ENCODE results near the gene ERAP2.

The ERAP2 gene

GRCh38 chr5:96967400-96967799 is 91.1 kb downstream of the ERAP2 start:
- in situ Hi-C loops (cut with HindIII; ENCODE audit: low pct_ligation_motif_present, low sequenced_read_pairs), result no loop called here
- TF ChIP-seq, protein P1, sequence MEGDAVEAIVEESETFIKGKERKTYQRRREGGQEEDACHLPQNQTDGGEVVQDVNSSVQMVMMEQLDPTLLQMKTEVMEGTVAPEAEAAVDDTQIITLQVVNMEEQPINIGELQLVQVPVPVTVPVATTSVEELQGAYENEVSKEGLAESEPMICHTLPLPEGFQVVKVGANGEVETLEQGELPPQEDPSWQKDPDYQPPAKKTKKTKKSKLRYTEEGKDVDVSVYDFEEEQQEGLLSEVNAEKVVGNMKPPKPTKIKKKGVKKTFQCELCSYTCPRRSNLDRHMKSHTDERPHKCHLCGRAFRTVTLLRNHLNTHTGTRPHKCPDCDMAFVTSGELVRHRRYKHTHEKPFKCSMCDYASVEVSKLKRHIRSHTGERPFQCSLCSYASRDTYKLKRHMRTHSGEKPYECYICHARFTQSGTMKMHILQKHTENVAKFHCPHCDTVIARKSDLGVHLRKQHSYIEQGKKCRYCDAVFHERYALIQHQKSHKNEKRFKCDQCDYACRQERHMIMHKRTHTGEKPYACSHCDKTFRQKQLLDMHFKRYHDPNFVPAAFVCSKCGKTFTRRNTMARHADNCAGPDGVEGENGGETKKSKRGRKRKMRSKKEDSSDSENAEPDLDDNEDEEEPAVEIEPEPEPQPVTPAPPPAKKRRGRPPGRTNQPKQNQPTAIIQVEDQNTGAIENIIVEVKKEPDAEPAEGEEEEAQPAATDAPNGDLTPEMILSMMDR (IDR thresholded peaks at IDR 0.05; ENCODE audit: low read depth, low read length, missing control alignments), result no peak
- H3K4me3 ChIP-seq (ENCODE audit: low read depth, low read length), result no peak overlapping the region
- DNase-seq, result no peak
- no peaks in the 10 kb centered on the region for H3K36me3 ChIP-seq (replicated peaks)
- H3K27me3 ChIP-seq (replicated peaks), result no peaks in the 10 kb centered on the region
- H3K27ac ChIP-seq, result no peak overlapping the region

GRCh38 chr5:96968074-96968473 is 91.8 kb downstream of the ERAP2 start:
- no peak overlapping the region for H3K27ac ChIP-seq
- TF ChIP-seq, protein P1 (IDR thresholded peaks at IDR 0.05; ENCODE audit: low read depth, low read length, missing control alignments), result no peak
- no peaks in the 10 kb centered on the region for H3K36me3 ChIP-seq (replicated peaks)
- peak; percentile 28 for DNase-seq
- H3K4me3 ChIP-seq (ENCODE audit: low read depth, low read length), result no peak overlapping the region
- in situ Hi-C loops (cut with HindIII; ENCODE audit: low pct_ligation_motif_present, low sequenced_read_pairs), result no loop called here
- H3K27me3 ChIP-seq (replicated peaks), result no peaks in the 10 kb centered on the region

DNA sequence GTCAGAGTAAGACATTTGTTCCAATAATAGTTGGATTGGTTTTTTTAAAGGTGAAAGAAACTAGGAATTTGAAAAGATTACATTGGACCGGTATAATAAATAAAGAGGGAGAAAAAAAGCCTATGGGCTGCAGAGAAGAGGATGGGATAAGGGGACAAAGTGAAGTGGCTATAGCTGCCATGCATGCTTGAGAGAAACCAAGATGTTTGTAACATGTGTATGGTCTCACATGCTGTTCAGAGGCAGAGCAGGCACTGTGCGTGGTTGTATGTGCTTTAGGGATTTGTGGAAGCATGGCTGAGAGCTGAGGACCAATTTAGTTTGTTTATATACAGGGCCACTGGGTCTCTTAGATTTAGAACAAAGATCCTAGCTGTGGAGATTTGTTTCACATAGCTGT is 92.3 kb downstream of the ERAP2 start:
- no peaks in the 10 kb centered on the region for H3K36me3 ChIP-seq (replicated peaks)
- TF ChIP-seq, protein P1 (IDR thresholded peaks at IDR 0.05; ENCODE audit: low read depth, low read length, missing control alignments), result no peak
- no peaks in the 10 kb centered on the region for H3K27me3 ChIP-seq (replicated peaks)
- in situ Hi-C loops (cut with HindIII; ENCODE audit: low pct_ligation_motif_present, low sequenced_read_pairs), result no loop called here
- H3K4me3 ChIP-seq (ENCODE audit: low read depth, low read length), result no peak overlapping the region
- H3K27ac ChIP-seq, result no peak overlapping the region
- DNase-seq, result no peak
